ENCODE results near the gene LAMA3.

DNA sequence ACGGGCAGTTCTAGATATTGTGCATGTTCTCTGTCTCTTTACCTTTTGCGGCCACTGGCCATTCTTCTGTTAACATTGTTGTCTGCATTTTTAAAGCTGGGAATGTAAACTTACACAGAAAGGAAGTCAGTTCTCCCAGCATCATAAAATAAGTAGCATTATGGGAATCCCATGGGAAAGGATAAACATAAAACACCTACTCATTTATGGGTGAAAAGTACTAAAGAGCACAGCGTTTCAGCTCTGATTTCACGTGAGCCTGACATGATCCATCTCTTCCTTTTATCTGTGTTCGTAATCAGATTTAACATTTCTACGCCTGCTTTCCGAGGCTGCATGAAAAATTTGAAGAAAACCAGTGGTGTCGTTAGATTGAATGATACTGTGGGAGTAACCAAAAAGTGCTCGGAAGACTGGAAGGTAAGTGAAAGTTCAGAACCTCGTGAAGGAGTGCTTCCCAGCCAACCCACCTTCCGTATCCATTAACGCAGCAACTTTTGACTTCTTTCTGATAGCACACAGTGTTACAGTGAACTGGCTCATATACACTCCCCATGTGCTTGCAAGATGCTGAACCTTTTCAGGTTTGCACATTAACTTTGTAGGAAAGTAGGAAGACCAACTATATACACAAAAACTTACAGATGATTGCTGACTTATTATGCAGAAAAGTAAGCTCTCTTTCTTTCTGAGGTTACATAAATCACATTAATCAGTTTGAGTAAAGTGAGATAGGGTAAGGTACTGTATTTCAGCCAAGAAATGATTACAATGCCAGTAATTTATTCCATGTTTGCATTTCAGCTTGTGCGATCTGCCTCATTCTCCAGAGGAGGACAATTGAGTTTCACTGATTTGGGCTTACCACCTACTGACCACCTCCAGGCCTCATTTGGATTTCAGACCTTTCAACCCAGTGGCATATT, 238.8 kb downstream of the LAMA3 start:
- TF ChIP-seq, protein P1, sequence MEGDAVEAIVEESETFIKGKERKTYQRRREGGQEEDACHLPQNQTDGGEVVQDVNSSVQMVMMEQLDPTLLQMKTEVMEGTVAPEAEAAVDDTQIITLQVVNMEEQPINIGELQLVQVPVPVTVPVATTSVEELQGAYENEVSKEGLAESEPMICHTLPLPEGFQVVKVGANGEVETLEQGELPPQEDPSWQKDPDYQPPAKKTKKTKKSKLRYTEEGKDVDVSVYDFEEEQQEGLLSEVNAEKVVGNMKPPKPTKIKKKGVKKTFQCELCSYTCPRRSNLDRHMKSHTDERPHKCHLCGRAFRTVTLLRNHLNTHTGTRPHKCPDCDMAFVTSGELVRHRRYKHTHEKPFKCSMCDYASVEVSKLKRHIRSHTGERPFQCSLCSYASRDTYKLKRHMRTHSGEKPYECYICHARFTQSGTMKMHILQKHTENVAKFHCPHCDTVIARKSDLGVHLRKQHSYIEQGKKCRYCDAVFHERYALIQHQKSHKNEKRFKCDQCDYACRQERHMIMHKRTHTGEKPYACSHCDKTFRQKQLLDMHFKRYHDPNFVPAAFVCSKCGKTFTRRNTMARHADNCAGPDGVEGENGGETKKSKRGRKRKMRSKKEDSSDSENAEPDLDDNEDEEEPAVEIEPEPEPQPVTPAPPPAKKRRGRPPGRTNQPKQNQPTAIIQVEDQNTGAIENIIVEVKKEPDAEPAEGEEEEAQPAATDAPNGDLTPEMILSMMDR (conservative IDR thresholded peaks at IDR 0.05; ENCODE audit: low read depth in 2 of 2): no peak
- no peak for TF ChIP-seq EZH2phosphoT487 (IDR thresholded peaks at IDR 0.05; ENCODE audit: unreplicated experiment)
- no peak for TF ChIP-seq JUNB (IDR thresholded peaks at IDR 0.05; ENCODE audit: unreplicated experiment)
- no peak for TF ChIP-seq STAT1 (IDR thresholded peaks at IDR 0.05; ENCODE audit: unreplicated experiment)
- TF ChIP-seq EZH2 (IDR thresholded peaks at IDR 0.05; ENCODE audit: low read depth, unreplicated experiment): no peak
- no peak for TF ChIP-seq POLR2AphosphoS5 (IDR thresholded peaks at IDR 0.05; ENCODE audit: low read depth)
- TF ChIP-seq, protein P2, sequence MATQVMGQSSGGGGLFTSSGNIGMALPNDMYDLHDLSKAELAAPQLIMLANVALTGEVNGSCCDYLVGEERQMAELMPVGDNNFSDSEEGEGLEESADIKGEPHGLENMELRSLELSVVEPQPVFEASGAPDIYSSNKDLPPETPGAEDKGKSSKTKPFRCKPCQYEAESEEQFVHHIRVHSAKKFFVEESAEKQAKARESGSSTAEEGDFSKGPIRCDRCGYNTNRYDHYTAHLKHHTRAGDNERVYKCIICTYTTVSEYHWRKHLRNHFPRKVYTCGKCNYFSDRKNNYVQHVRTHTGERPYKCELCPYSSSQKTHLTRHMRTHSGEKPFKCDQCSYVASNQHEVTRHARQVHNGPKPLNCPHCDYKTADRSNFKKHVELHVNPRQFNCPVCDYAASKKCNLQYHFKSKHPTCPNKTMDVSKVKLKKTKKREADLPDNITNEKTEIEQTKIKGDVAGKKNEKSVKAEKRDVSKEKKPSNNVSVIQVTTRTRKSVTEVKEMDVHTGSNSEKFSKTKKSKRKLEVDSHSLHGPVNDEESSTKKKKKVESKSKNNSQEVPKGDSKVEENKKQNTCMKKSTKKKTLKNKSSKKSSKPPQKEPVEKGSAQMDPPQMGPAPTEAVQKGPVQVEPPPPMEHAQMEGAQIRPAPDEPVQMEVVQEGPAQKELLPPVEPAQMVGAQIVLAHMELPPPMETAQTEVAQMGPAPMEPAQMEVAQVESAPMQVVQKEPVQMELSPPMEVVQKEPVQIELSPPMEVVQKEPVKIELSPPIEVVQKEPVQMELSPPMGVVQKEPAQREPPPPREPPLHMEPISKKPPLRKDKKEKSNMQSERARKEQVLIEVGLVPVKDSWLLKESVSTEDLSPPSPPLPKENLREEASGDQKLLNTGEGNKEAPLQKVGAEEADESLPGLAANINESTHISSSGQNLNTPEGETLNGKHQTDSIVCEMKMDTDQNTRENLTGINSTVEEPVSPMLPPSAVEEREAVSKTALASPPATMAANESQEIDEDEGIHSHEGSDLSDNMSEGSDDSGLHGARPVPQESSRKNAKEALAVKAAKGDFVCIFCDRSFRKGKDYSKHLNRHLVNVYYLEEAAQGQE (IDR thresholded peaks at IDR 0.05; ENCODE audit: unreplicated experiment): no peak
- TF ChIP-seq, protein P3, sequence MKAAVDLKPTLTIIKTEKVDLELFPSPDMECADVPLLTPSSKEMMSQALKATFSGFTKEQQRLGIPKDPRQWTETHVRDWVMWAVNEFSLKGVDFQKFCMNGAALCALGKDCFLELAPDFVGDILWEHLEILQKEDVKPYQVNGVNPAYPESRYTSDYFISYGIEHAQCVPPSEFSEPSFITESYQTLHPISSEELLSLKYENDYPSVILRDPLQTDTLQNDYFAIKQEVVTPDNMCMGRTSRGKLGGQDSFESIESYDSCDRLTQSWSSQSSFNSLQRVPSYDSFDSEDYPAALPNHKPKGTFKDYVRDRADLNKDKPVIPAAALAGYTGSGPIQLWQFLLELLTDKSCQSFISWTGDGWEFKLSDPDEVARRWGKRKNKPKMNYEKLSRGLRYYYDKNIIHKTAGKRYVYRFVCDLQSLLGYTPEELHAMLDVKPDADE (IDR thresholded peaks at IDR 0.05): no peak
- TF ChIP-seq CREB1 (CRISPR knock-in tag; IDR thresholded peaks at IDR 0.05; ENCODE audit: low read depth): no peak
- TF ChIP-seq ZNF114 (CRISPR knock-in tag; IDR thresholded peaks at IDR 0.05): no peak
- TF ChIP-seq ZNF331 (CRISPR knock-in tag; IDR thresholded peaks at IDR 0.05; ENCODE audit: low read depth): no peak
- TF ChIP-seq NANOG (IDR thresholded peaks at IDR 0.05; ENCODE audit: borderline replicate concordance): no peak
